IMR-90 (cell line): ENCODE measurements around the gene HSPB1. TPM values are rescaled to one million over a fixed set of nuclear protein-coding genes. Genes with fewer than 3 reads are reported as not detected.

Experiments
- ATAC-seq: fragments of 200-7000 bp; cut with Tn5 transposase; 2 replicates; pipeline ENCODE4 v1.9.1; 2020; ENCODE audit warnings: low read depth, mild to moderate bottlenecking, moderate library complexity
- BruUV-seq: library from RNA; stranded (reverse); fragments of 400-500 nt; replicated peaks from 2 replicates; lab custom pipeline; 2021; lab: Mats Ljungman, UMichigan
- CTCF ChIA-PET: fragments of 300-600 bp; formaldehyde crosslinking; extraction: SDS; loops from one replicate; lab custom pipeline; 2021; ENCODE audit warnings: antibody characterized with exemption; lab: Yijun Ruan, JAX
- POLR2A ChIA-PET: fragments of 300-600 bp; sonication (Branson Sonifier 250); formaldehyde crosslinking; loops from one replicate; lab custom pipeline; 2022; ENCODE audit warnings: antibody characterized with exemption; ENCODE audit not compliant: unreplicated experiment; lab: Charles Lee
- DNase-seq: peaks from one replicate; pipeline ENCODE4 v3.0.0; 2013
- H2AFZ ChIP-seq: replicated peaks from 2 replicates; pipeline ENCODE3; 2013; ENCODE audit warnings: low read length, mild to moderate bottlenecking; ENCODE audit not compliant: poor library complexity
- H2AK5ac ChIP-seq: 2 replicates; pipeline ENCODE4 v1.6.1; 2013; ENCODE audit warnings: low read depth, low read length, inconsistent platforms
- H2AK9ac ChIP-seq: replicated peaks from 2 replicates; pipeline ENCODE3; 2013; ENCODE audit warnings: mild to moderate bottlenecking, low read depth, low read length, moderate library complexity; ENCODE audit not compliant: poor library complexity
- H2BK120ac ChIP-seq: 2 replicates; pipeline ENCODE4 v1.6.1; 2013; ENCODE audit warnings: low read depth, low read length, inconsistent platforms
- H2BK15ac ChIP-seq: 3 replicates; pipeline ENCODE4 v1.6.1; 2013; ENCODE audit warnings: low read depth, low read length, inconsistent platforms
- H2BK20ac ChIP-seq: 2 replicates; pipeline ENCODE4 v1.6.1; 2013; ENCODE audit warnings: low read depth, mild to moderate bottlenecking, inconsistent platforms, low read length, moderate library complexity
- H2BK5ac ChIP-seq: 2 replicates; pipeline ENCODE4 v1.6.1; 2013; ENCODE audit warnings: mild to moderate bottlenecking, low read depth, low read length, inconsistent platforms; ENCODE audit not compliant: poor library complexity, severe bottlenecking
- H3K14ac ChIP-seq: replicated peaks from 2 replicates; pipeline ENCODE4 v1.6.1; 2013; ENCODE audit warnings: low read depth, low read length, inconsistent platforms
- H3K18ac ChIP-seq: 2 replicates; pipeline ENCODE4 v1.6.1; 2013; ENCODE audit warnings: low read depth, low read length, control low read depth
- H3K23ac ChIP-seq: 2 replicates; pipeline ENCODE4 v1.6.1; 2013; ENCODE audit warnings: low read depth, low read length, inconsistent platforms
- H3K27ac ChIP-seq: 2 replicates; pipeline ENCODE4 v1.5.1; 2013; ENCODE audit warnings: mild to moderate bottlenecking, control low read depth, low read length; ENCODE audit not compliant: insufficient read depth
- H3K27me3 ChIP-seq: 2 replicates; pipeline ENCODE4 v1.6.1; 2013; ENCODE audit warnings: low read length; ENCODE audit not compliant: control insufficient read depth, insufficient read depth
- H3K36me3 ChIP-seq: 2 replicates; pipeline ENCODE4 v1.6.1; 2013; ENCODE audit warnings: low read length, mixed read lengths; ENCODE audit not compliant: control insufficient read depth, insufficient read depth
- H3K4ac ChIP-seq: 2 replicates; pipeline ENCODE4 v1.6.1; 2013; ENCODE audit warnings: low read depth, low read length, inconsistent platforms
- H3K4me1 ChIP-seq: 2 replicates; pipeline ENCODE4 v1.6.1; 2013; ENCODE audit warnings: low read length, mixed read lengths; ENCODE audit not compliant: control insufficient read depth, insufficient read depth
- H3K4me2 ChIP-seq: 2 replicates; pipeline ENCODE4 v1.6.1; 2013; ENCODE audit warnings: low read depth, mild to moderate bottlenecking, control low read depth, low read length, moderate library complexity
- H3K4me3 ChIP-seq: 2 replicates; pipeline ENCODE4 v1.5.1; 2013; ENCODE audit warnings: low read depth, mild to moderate bottlenecking, control low read depth, low read length, moderate library complexity; ENCODE audit not compliant: insufficient read depth
- H3K56ac ChIP-seq: 2 replicates; pipeline ENCODE4 v1.6.1; 2013; ENCODE audit warnings: low read length, inconsistent platforms; ENCODE audit not compliant: insufficient read depth; ENCODE audit errors: extremely low read depth
- H3K79me1 ChIP-seq, 2 experiments: 2 replicates each; pipeline ENCODE4 v1.6.1; 2013; ENCODE audit warnings: low read length in 2 of 2, inconsistent platforms in 1 of 2, low read depth in 1 of 2
- H3K9ac ChIP-seq: 2 replicates; pipeline ENCODE4 v1.6.1; 2013; ENCODE audit warnings: low read depth, low read length, control low read depth
- H3K9me1 ChIP-seq: 2 replicates; pipeline ENCODE4 v1.6.1; 2013; ENCODE audit warnings: low read length, inconsistent platforms; ENCODE audit not compliant: insufficient read depth
- H3K9me3 ChIP-seq: 2 replicates; pipeline ENCODE4 v1.6.1; 2013; ENCODE audit warnings: low read length; ENCODE audit not compliant: control insufficient read depth, insufficient read depth
- H4K20me1 ChIP-seq: 2 replicates; pipeline ENCODE4 v1.6.1; 2013; ENCODE audit warnings: low read length, inconsistent platforms; ENCODE audit not compliant: insufficient read depth
- H4K5ac ChIP-seq: 2 replicates; pipeline ENCODE4 v1.6.1; 2013; ENCODE audit warnings: mild to moderate bottlenecking, low read depth, low read length, control low read depth
- H4K8ac ChIP-seq, 2 experiments: 2 replicates each; pipeline ENCODE4 v1.6.1; 2013; ENCODE audit warnings: low read depth in 2 of 2, low read length in 2 of 2, control low read depth in 1 of 2, inconsistent platforms in 1 of 2
- H4K91ac ChIP-seq: 2 replicates; pipeline ENCODE4 v1.6.1; 2013; ENCODE audit warnings: low read depth, low read length, inconsistent platforms; ENCODE audit not compliant: insufficient read depth
- BHLHE40 ChIP-seq: fragments of 150-350 bp; IDR thresholded peaks from 2 replicates; pipeline ENCODE4 v1.6.1; 2016; ENCODE audit warnings: mild to moderate bottlenecking, low read depth, low read length
- CEBPB ChIP-seq: IDR thresholded peaks from 2 replicates; pipeline ENCODE4 v1.6.1; 2012; ENCODE audit warnings: low read depth, low read length, improper control_type of control experiment
- CHD1 ChIP-seq: IDR thresholded peaks from 2 replicates; pipeline ENCODE4 v1.6.1; 2012; ENCODE audit warnings: low read depth, low read length, improper control_type of control experiment
- CTCF ChIP-seq: conservative IDR thresholded peaks from 2 replicates; pipeline ENCODE4 v1.5.1; 2012; ENCODE audit warnings: mild to moderate bottlenecking, low read depth, low read length, improper control_type of control experiment
- FOS ChIP-seq: fragments of 150-350 bp; IDR thresholded peaks from 2 replicates; pipeline ENCODE4 v1.6.1; 2016; ENCODE audit warnings: low read depth, low read length
- MAFK ChIP-seq: IDR thresholded peaks from 2 replicates; pipeline ENCODE4 v1.6.1; 2012; ENCODE audit warnings: low read depth, low read length, improper control_type of control experiment
- MAZ ChIP-seq: IDR thresholded peaks from 2 replicates; pipeline ENCODE4 v1.6.1; 2012; ENCODE audit warnings: low read depth, mild to moderate bottlenecking, low read length, improper control_type of control experiment, moderate library complexity, borderline replicate concordance
- MXI1 ChIP-seq: IDR thresholded peaks from 2 replicates; pipeline ENCODE4 v1.6.1; 2012; ENCODE audit warnings: low read depth, mild to moderate bottlenecking, low read length, moderate library complexity, borderline replicate concordance
- NFE2L2 ChIP-seq: fragments of 150-350 bp; IDR thresholded peaks from 2 replicates; pipeline ENCODE4 v1.6.1; 2016; ENCODE audit warnings: low read depth, mild to moderate bottlenecking, low read length
- POLR2A ChIP-seq: IDR thresholded peaks from 2 replicates; pipeline ENCODE4 v1.6.1; 2012; ENCODE audit warnings: mild to moderate bottlenecking, low read depth, low read length
- RAD21 ChIP-seq: IDR thresholded peaks from 2 replicates; pipeline ENCODE4 v1.6.1; 2012; ENCODE audit warnings: low read length, improper control_type of control experiment
- RCOR1 ChIP-seq: IDR thresholded peaks from 2 replicates; pipeline ENCODE4 v1.6.1; 2012; ENCODE audit warnings: mild to moderate bottlenecking, low read length, improper control_type of control experiment; ENCODE audit not compliant: insufficient replicate concordance
- RFX5 ChIP-seq: IDR thresholded peaks from 2 replicates; pipeline ENCODE4 v1.8.0; 2012; ENCODE audit warnings: low read depth, mild to moderate bottlenecking, low read length, moderate library complexity
- SMC3 ChIP-seq: fragments of 150-350 bp; IDR thresholded peaks from 2 replicates; pipeline ENCODE4 v1.6.1; 2016; ENCODE audit warnings: low read depth, mild to moderate bottlenecking, antibody characterized with exemption, low read length, moderate library complexity
- USF2 ChIP-seq: fragments of 150-350 bp; IDR thresholded peaks from 2 replicates; pipeline ENCODE4 v1.6.1; 2017; ENCODE audit warnings: mild to moderate bottlenecking, antibody characterized with exemption, low read length, low read depth
- WGBS, 2 experiments: methylation state at CpG; one replicate each; pipeline versions ENCODE4 v1.1.5 to v1.1.7; 2013; ENCODE audit warnings: missing lambda C conversion rate in 2 of 2; ENCODE audit not compliant: insufficient read length in 1 of 2; ENCODE audit errors: extremely low coverage in 2 of 2; 5-methylcytosine and 5-hydroxymethylcytosine counted together
- dilution Hi-C: fragments of 300-500 bp; cut with HindIII; formaldehyde crosslinking; loops from one replicate; pipeline ENCODE4 v1.14.3; 2018; ENCODE audit warnings: low sequenced_read_pairs; ENCODE audit not compliant: unreplicated experiment
- in situ Hi-C: fragments of 300-500 bp; cut with MboI; formaldehyde crosslinking; loops from 3 replicates; pipeline ENCODE4 v1.14.3; 2019; ENCODE audit warnings: low sequenced_read_pairs, inconsistent platforms, mixed read lengths
- intact Hi-C: fragments of 100-400 bp; cut with micrococcal nuclease; formaldehyde crosslinking; loops from 2 replicates; pipeline ENCODE4 v1.10.0; 2022
- polyA plus RNA-seq, 3 experiments: library from polyadenylated mRNA; depleted of rRNA; stranded (reverse); fragments of >200 nt; gene quantifications; 2 replicates each; pipeline ENCODE4 v1.2.3, GENCODE V29; 2012; ENCODE audit warnings: low replicate concordance in 1 of 3
- total RNA-seq: library from RNA; depleted of rRNA; stranded (reverse); fragments of >200 nt; gene quantifications from 2 replicates; pipeline ENCODE4 v1.2.3, GENCODE V29; 2012
- TF ChIP-seq, protein P1 (sequence below): fragments of 150-350 bp; IDR thresholded peaks from 2 replicates; pipeline ENCODE4 v1.6.1; 2016; ENCODE audit warnings: low read depth, mild to moderate bottlenecking, low read length, moderate library complexity, borderline replicate concordance

The HSPB1 gene
- total and polyA plus RNA-seq, 2 of the 4 experiments (the other 2 are of a cell fraction), result 33.2 to 1,363 TPM

- CTCF ChIA-PET, result interaction anchor here (2.0 kb wide), 1 partner anchor 23 kb away, joined by 8 read pairs; no protein-coding TSS in a partner anchor
- in situ Hi-C loops, result no loop called here
- BruUV-seq, result no TSS peak
Observed at GRCh38 chr7:76315364-76315763, 12.9 kb downstream of the HSPB1 start.

More at GRCh38 chr7:76315364-76315763, 12.9 kb downstream of the HSPB1 start:
- no peak overlapping the region for H2BK120ac ChIP-seq
- H3K36me3 ChIP-seq, result 0 out of 2 replicates have a peak, but pooled peaks cover 3% of the 10 kb centered on the region
- no peak overlapping the region for H3K4me3 ChIP-seq
- H2AFZ ChIP-seq, result no peak overlapping the region
- no peak overlapping the region for H3K9ac ChIP-seq
- H3K9me1 ChIP-seq, result peaks cover 5% of the 10 kb centered on the region; the same call in 1 of the 2 replicates
- H3K4me2 ChIP-seq, result no peak overlapping the region
- H4K8ac ChIP-seq, result no peak overlapping the region
- no peak overlapping the region for H4K91ac ChIP-seq
- no peaks in the 10 kb centered on the region for H3K9me3 ChIP-seq
- WGBS, 2 experiments, result 69% methylated on average over 2 of the region's 5 CpGs; no CpG with 5 or more reads in 1 of the 2 experiments
- H2BK20ac ChIP-seq, result no peak overlapping the region
- H3K56ac ChIP-seq, result no peak overlapping the region
- H4K20me1 ChIP-seq, result peaks cover 7% of the 10 kb centered on the region; the same call in 1 of the 2 replicates
- no peak overlapping the region for H2BK5ac ChIP-seq
- TF ChIP-seq CEBPB (no peak), FOS (no peak), CHD1 (no peak), RCOR1 (no peak), RFX5 (no peak), BHLHE40 (no peak), NFE2L2 (no peak), CTCF (no peak), MAFK (no peak), MAZ (no peak), SMC3 (no peak), USF2 (no peak), RAD21 (no peak), MXI1 (no peak), POLR2A (no peak)
- TF ChIP-seq, protein P1, sequence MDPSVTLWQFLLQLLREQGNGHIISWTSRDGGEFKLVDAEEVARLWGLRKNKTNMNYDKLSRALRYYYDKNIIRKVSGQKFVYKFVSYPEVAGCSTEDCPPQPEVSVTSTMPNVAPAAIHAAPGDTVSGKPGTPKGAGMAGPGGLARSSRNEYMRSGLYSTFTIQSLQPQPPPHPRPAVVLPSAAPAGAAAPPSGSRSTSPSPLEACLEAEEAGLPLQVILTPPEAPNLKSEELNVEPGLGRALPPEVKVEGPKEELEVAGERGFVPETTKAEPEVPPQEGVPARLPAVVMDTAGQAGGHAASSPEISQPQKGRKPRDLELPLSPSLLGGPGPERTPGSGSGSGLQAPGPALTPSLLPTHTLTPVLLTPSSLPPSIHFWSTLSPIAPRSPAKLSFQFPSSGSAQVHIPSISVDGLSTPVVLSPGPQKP, result no peak
- H3K4me1 ChIP-seq, result peaks cover 8% of the 10 kb centered on the region
- H2AK5ac ChIP-seq, result 0 out of 2 replicates have a peak overlapping the region, but pooled peaks have one; percentile 15
- POLR2A ChIA-PET, result no interaction called here
- H3K14ac ChIP-seq, result no peak overlapping the region
- no peak overlapping the region for H3K27ac ChIP-seq
- intact Hi-C loops, result loop anchor here (2.0 to 5.0 kb wide), 2 partner anchors 42 to 53 kb away; partner anchors contain the start of gene YWHAG
- no peak overlapping the region for H3K23ac ChIP-seq
- H3K18ac ChIP-seq, result no peak overlapping the region
- dilution Hi-C loops, result no loop called here
- H3K27me3 ChIP-seq, result no peaks in the 10 kb centered on the region
- H3K79me1 ChIP-seq, result peaks cover 5 to 22% of the 10 kb centered on the region in 2 experiments
- no peak overlapping the region for H4K5ac ChIP-seq
- no peak overlapping the region for H2BK15ac ChIP-seq
- peak overlapping the region; percentile 30 for H2AK9ac ChIP-seq
- DNase-seq, result no peak
- no peak overlapping the region; the same call in 1 of the 2 replicates for H3K4ac ChIP-seq
- no peak for ATAC-seq
